ENCODE data around the gene DNM2.

Gene DNM2

GRCh38 chr19:10800488-10800887 lies 82.6 kb downstream of the DNM2 start:
- Histone ChIP-seq H3K9ac (no peak overlapping the region), H4K20me1 (ENCODE audit: insufficient read depth) (no peaks in the 10 kb centered on the region), H3K27me3 (ENCODE audit: insufficient read depth, low read depth) (no peaks in the 10 kb centered on the region), H2AFZ (ENCODE audit: low read depth) (no peak overlapping the region), H3K36me3 (ENCODE audit: insufficient read depth) (peaks cover 5% of the 10 kb centered on the region; the same call in 1 of the 2 replicates), H3K4me3 (IDR thresholded peaks at IDR 0.05; ENCODE audit: insufficient read depth, low read depth, low read length) (no peak overlapping the region), H3K79me2 (ENCODE audit: insufficient read depth, low read depth) (no peaks in the 10 kb centered on the region), H3K4me1 (ENCODE audit: low read depth, poor library complexity, severe bottlenecking) (peaks cover 12% of the 10 kb centered on the region), H3K4me2 (no peak overlapping the region), H3K27ac (no peak overlapping the region)
- no peak for TF ChIP-seq CTCF (conservative IDR thresholded peaks at IDR 0.05; ENCODE audit: low read depth, low read length)

- Histone ChIP-seq H3K4me3 (IDR thresholded peaks at IDR 0.05; ENCODE audit: insufficient read depth, low read depth, low read length) (no peak overlapping the region), H3K9ac (no peak overlapping the region), H2AFZ (ENCODE audit: low read depth) (no peak overlapping the region), H3K27me3 (ENCODE audit: insufficient read depth, low read depth) (no peaks in the 10 kb centered on the region), H3K4me1 (ENCODE audit: low read depth, poor library complexity, severe bottlenecking) (peaks cover 2% of the 10 kb centered on the region), H3K36me3 (ENCODE audit: insufficient read depth) (peaks cover 5% of the 10 kb centered on the region; the same call in 1 of the 2 replicates), H3K27ac (no peak overlapping the region), H3K4me2 (no peak overlapping the region), H3K79me2 (ENCODE audit: insufficient read depth, low read depth) (no peaks in the 10 kb centered on the region), H4K20me1 (ENCODE audit: insufficient read depth) (no peaks in the 10 kb centered on the region)
- TF ChIP-seq CTCF (conservative IDR thresholded peaks at IDR 0.05; ENCODE audit: low read depth, low read length) = no peak
Measured at GRCh38 chr19:10802479-10802878, 84.6 kb downstream of the DNM2 start.

- H3K4me1 ChIP-seq (ENCODE audit: low read depth, poor library complexity, severe bottlenecking) = no peaks in the 10 kb centered on the region
- no peaks in the 10 kb centered on the region for H4K20me1 ChIP-seq (ENCODE audit: insufficient read depth)
- no peak overlapping the region for H2AFZ ChIP-seq (ENCODE audit: low read depth)
- no peak overlapping the region for H3K4me2 ChIP-seq
- no peak overlapping the region for H3K9ac ChIP-seq
- H3K79me2 ChIP-seq (ENCODE audit: insufficient read depth, low read depth) = no peaks in the 10 kb centered on the region
- no peak for TF ChIP-seq CTCF (conservative IDR thresholded peaks at IDR 0.05; ENCODE audit: low read depth, low read length)
- H3K27ac ChIP-seq = no peak overlapping the region
- peaks cover 5% of the 10 kb centered on the region; the same call in 1 of the 2 replicates for H3K36me3 ChIP-seq (ENCODE audit: insufficient read depth)
- H3K4me3 ChIP-seq (IDR thresholded peaks at IDR 0.05; ENCODE audit: insufficient read depth, low read depth, low read length) = no peak overlapping the region
- no peaks in the 10 kb centered on the region for H3K27me3 ChIP-seq (ENCODE audit: insufficient read depth, low read depth)
Measured at GRCh38 chr19:10803252-10803651, 85.4 kb downstream of the DNM2 start.

GRCh38 chr19:10805065-10805757 lies 87.3 kb downstream of the DNM2 start:
- no peaks in the 10 kb centered on the region for H3K4me1 ChIP-seq (ENCODE audit: low read depth, poor library complexity, severe bottlenecking)
- no peaks in the 10 kb centered on the region for H3K27me3 ChIP-seq (ENCODE audit: insufficient read depth, low read depth)
- TF ChIP-seq CTCF (conservative IDR thresholded peaks at IDR 0.05; ENCODE audit: low read depth, low read length) = no peak
- no peaks in the 10 kb centered on the region for H4K20me1 ChIP-seq (ENCODE audit: insufficient read depth)
- no peak overlapping the region for H3K27ac ChIP-seq
- H2AFZ ChIP-seq (ENCODE audit: low read depth) = no peak overlapping the region
- no peak overlapping the region for H3K4me2 ChIP-seq
- peaks cover 5% of the 10 kb centered on the region; the same call in 1 of the 2 replicates for H3K36me3 ChIP-seq (ENCODE audit: insufficient read depth)
- H3K4me3 ChIP-seq (IDR thresholded peaks at IDR 0.05; ENCODE audit: insufficient read depth, low read depth, low read length) = no peak overlapping the region
- no peaks in the 10 kb centered on the region for H3K79me2 ChIP-seq (ENCODE audit: insufficient read depth, low read depth)
- H3K9ac ChIP-seq = no peak overlapping the region
